Neuronal stem cell (in vitro differentiated cells): ENCODE data around the gene CMSS1.

Experiments used
- DNase-seq: peaks from one replicate; pipeline ENCODE4 v3.0.0-alpha.2; 2013; ENCODE audit warnings: low spot score
- H2AFZ ChIP-seq: one replicate; pipeline ENCODE4 v1.6.1; 2013; ENCODE audit warnings: mild to moderate bottlenecking, low read length, inconsistent platforms
- H2AK5ac ChIP-seq: 2 replicates; pipeline ENCODE4 v1.6.1; 2013; ENCODE audit warnings: low read depth, mild to moderate bottlenecking, inconsistent platforms, low read length, moderate library complexity, mixed read lengths
- H2BK120ac ChIP-seq: 2 replicates; pipeline ENCODE4 v1.6.1; 2013; ENCODE audit warnings: low read depth, mild to moderate bottlenecking, inconsistent platforms, low read length, moderate library complexity, mixed read lengths
- H2BK12ac ChIP-seq: one replicate; pipeline ENCODE4 v1.6.1; 2013; ENCODE audit warnings: low read length, inconsistent platforms
- H2BK15ac ChIP-seq: 2 replicates; pipeline ENCODE4 v1.6.1; 2013; ENCODE audit warnings: mild to moderate bottlenecking, low read length, inconsistent platforms, mixed read lengths
- H2BK5ac ChIP-seq: one replicate; pipeline ENCODE4 v1.6.1; 2013; ENCODE audit warnings: inconsistent platforms, mild to moderate bottlenecking, low read length, moderate library complexity
- H3K14ac ChIP-seq: one replicate; pipeline ENCODE4 v1.6.1; 2013; ENCODE audit warnings: low read length, inconsistent platforms
- H3K18ac ChIP-seq: 2 replicates; pipeline ENCODE4 v1.6.1; 2013; ENCODE audit warnings: low read length, inconsistent platforms
- H3K23ac ChIP-seq: 2 replicates; pipeline ENCODE4 v1.6.1; 2013; ENCODE audit warnings: low read depth, mild to moderate bottlenecking, mixed read lengths, low read length, inconsistent platforms; ENCODE audit not compliant: poor library complexity
- H3K27ac ChIP-seq: replicated peaks from 3 replicates; pipeline ENCODE4 v1.5.1; 2013; ENCODE audit warnings: low read length, inconsistent platforms
- H3K27me3 ChIP-seq, 3 experiments: 2 replicates each; pipeline ENCODE4 v1.6.1; 2013; ENCODE audit warnings: low read length in 3 of 3, mild to moderate bottlenecking in 2 of 3, inconsistent platforms in 1 of 3, low read depth in 1 of 3, mixed read lengths in 1 of 3, moderate library complexity in 1 of 3; ENCODE audit not compliant: control insufficient read depth in 3 of 3, insufficient read depth in 3 of 3
- H3K36me3 ChIP-seq, 2 donors: replicated peaks in 1 of 2; 2 replicates each; pipeline ENCODE4 v1.6.1; 2013; ENCODE audit warnings: low read length in 2 of 2; ENCODE audit not compliant: control insufficient read depth in 2 of 2, insufficient read depth in 2 of 2
- H3K4ac ChIP-seq: 2 replicates; pipeline ENCODE4 v1.6.1; 2013; ENCODE audit warnings: inconsistent platforms, mild to moderate bottlenecking, low read length, moderate library complexity
- H3K4me1 ChIP-seq, 2 donors: 1 replicate in 1 of 2; 2 replicates in 1 of 2; pipeline ENCODE4 v1.6.1; 2013; ENCODE audit warnings: low read length in 2 of 2, low read depth in 1 of 2; ENCODE audit not compliant: control insufficient read depth in 2 of 2, insufficient read depth in 1 of 2
- H3K4me2 ChIP-seq: one replicate; pipeline ENCODE4 v1.6.1; 2013; ENCODE audit warnings: mild to moderate bottlenecking, low read length, inconsistent platforms; ENCODE audit not compliant: insufficient read depth, poor library complexity, severe bottlenecking
- H3K4me3 ChIP-seq, 2 donors: 2 replicates each; pipeline ENCODE4 v1.5.1; 2013; ENCODE audit warnings: low read length in 2 of 2, mild to moderate bottlenecking in 2 of 2, inconsistent platforms in 1 of 2, moderate library complexity in 1 of 2
- H3K79me1 ChIP-seq: one replicate; pipeline ENCODE4 v1.6.1; 2013; ENCODE audit warnings: low read depth, mild to moderate bottlenecking, inconsistent platforms, low read length, moderate library complexity
- H3K9ac ChIP-seq: one replicate; pipeline ENCODE4 v1.6.1; 2013; ENCODE audit warnings: mild to moderate bottlenecking, low read depth, low read length, inconsistent platforms; ENCODE audit not compliant: poor library complexity
- H3K9me3 ChIP-seq, 2 donors: replicated peaks in 1 of 2; 2 replicates each; pipeline versions ENCODE3 to v1.6.1; 2013; ENCODE audit warnings: low read length in 2 of 2, mild to moderate bottlenecking in 2 of 2, inconsistent platforms in 1 of 2, low read depth in 1 of 2, mixed read lengths in 1 of 2, moderate library complexity in 1 of 2; ENCODE audit not compliant: control insufficient read depth in 2 of 2, insufficient read depth in 1 of 2
- H4K8ac ChIP-seq: one replicate; pipeline ENCODE4 v1.6.1; 2013; ENCODE audit warnings: low read depth, mild to moderate bottlenecking, inconsistent platforms, low read length, moderate library complexity
- H4K91ac ChIP-seq: one replicate; pipeline ENCODE4 v1.6.1; 2013; ENCODE audit warnings: low read length, low read depth, mild to moderate bottlenecking, inconsistent platforms; ENCODE audit not compliant: poor library complexity
- WGBS, 2 donors: extraction: QIAGEN DNeasy Blood & Tissue Kit; methylation state at CpG; one replicate each; pipeline ENCODE4 v1.1.7; 2013; ENCODE audit warnings: missing lambda C conversion rate in 2 of 2, mixed read lengths in 1 of 2; ENCODE audit not compliant: insufficient read length in 2 of 2, insufficient replicate concordance in 1 of 2; ENCODE audit errors: extremely low coverage in 2 of 2; 5-methylcytosine and 5-hydroxymethylcytosine counted together

Gene CMSS1

GRCh38 chr3:100164743-100165142 is 347.1 kb downstream of the CMSS1 start:
- WGBS, 2 donors: no CpG with 5 or more reads among the region's 3 CpGs
- no peak overlapping the region for H3K14ac ChIP-seq
- no peak overlapping the region for H3K4me3 ChIP-seq
- H2AK5ac ChIP-seq: no peak overlapping the region
- no peak overlapping the region for H3K18ac ChIP-seq
- H3K27ac ChIP-seq: no peak overlapping the region
- no peak overlapping the region for H4K8ac ChIP-seq
- no peaks in the 10 kb centered on the region for H3K79me1 ChIP-seq
- H3K4ac ChIP-seq: no peak overlapping the region
- H3K4me2 ChIP-seq: no peak overlapping the region
- H3K23ac ChIP-seq: no peak overlapping the region
- no peaks in the 10 kb centered on the region for H3K9me3 ChIP-seq
- no peak for DNase-seq
- no peak overlapping the region for H2BK5ac ChIP-seq
- H2AFZ ChIP-seq: no peak overlapping the region
- H4K91ac ChIP-seq: no peak overlapping the region
- no peaks in the 10 kb centered on the region for H3K4me1 ChIP-seq
- H3K27me3 ChIP-seq: no peaks in the 10 kb centered on the region
- H2BK12ac ChIP-seq: no peak overlapping the region
- H3K9ac ChIP-seq: no peak overlapping the region
- H2BK15ac ChIP-seq: no peak overlapping the region
- no peak overlapping the region for H2BK120ac ChIP-seq
- H3K36me3 ChIP-seq: peaks cover 0 to 9% of the 10 kb centered on the region in 2 donors

DNA sequence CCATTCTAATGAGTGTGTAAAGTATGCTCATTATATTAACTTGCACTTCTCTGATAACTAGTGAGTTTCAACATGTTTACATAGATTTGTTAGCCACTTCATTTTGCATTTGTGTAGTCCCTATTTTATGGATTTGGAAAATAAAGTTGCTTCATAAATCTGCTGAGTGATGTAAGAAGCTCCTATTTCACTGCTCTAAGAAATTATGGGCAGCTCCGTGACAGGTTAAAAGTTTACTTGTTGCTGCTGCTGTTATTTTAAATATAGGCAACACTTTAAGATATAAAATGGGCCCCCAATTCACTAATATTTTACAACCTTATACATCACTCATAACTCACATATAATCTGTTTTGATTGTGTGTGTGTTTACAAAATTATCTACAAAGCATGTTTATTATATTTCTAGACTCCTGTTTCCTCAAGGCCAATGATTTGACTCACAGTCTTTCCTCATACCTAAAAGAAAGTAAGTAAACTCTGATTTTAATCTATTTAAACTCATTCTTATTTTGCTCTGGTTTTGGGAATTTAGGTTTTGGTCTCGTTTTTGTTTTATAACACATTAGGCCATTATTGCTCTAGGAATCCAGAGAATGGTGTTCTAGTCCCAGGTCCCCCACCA is 348.4 kb downstream of the CMSS1 start:
- Histone ChIP-seq H2BK5ac (no peak overlapping the region), H3K9ac (no peak overlapping the region), H3K18ac (no peak overlapping the region), H3K4me3 (no peak overlapping the region), H3K27ac (no peak overlapping the region), H3K4me2 (no peak overlapping the region), H2AFZ (no peak overlapping the region), H3K23ac (no peak overlapping the region), H3K9me3 (no peaks in the 10 kb centered on the region), H4K91ac (no peak overlapping the region), H3K27me3 (no peaks in the 10 kb centered on the region), H3K14ac (no peak overlapping the region), H2BK12ac (no peak overlapping the region), H3K4me1 (no peaks in the 10 kb centered on the region), H2AK5ac (no peak overlapping the region), H4K8ac (no peak overlapping the region), H3K79me1 (no peaks in the 10 kb centered on the region), H3K4ac (no peak overlapping the region), H2BK120ac (no peak overlapping the region), H2BK15ac (no peak overlapping the region), H3K36me3 (peaks cover 0 to 9% of the 10 kb centered on the region in 2 donors)
- no peak for DNase-seq
- no CpG with 5 or more reads among the region's 2 CpGs for WGBS, 2 donors

DNA sequence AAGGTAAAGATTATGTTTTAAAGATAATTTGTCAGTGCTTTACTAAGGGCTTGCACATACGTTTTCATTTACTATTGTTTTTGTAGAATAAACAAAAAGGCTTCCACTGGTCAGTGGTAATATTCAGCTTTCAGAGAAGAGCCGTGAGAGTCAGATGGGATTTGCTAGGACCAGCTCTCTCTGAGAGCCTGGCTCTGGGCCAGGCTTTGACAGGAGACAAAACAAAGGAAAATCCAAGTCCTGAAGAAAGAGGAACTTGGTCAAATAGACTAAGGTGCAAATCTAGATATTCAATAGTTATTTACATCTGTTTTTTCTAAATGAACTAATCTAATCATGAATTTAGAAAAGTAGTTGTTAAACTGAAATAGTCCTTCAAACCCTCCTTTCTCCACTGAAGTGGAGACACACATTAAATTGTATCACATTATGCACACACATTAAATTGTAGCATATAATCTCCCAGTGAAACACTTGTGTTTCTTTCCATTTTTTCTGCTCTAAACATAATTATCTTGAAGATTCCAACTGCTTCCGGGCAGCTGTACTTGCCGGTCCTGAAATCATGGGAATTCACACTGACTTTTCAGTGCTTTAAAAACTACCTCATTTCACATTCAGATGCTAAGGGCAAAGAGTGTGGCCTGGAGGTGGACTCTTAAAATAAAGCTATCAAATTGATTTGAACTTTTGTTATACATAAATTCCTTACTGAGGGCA is 351.7 kb downstream of the CMSS1 start:
- H4K8ac ChIP-seq: no peak overlapping the region
- DNase-seq: no peak
- H3K4ac ChIP-seq: no peak overlapping the region
- H3K9me3 ChIP-seq: no peaks in the 10 kb centered on the region
- no CpG with 5 or more reads among the region's 4 CpGs for WGBS, 2 donors
- H2BK12ac ChIP-seq: no peak overlapping the region
- H3K27ac ChIP-seq: no peak overlapping the region
- no peak overlapping the region for H2AFZ ChIP-seq
- no peak overlapping the region for H3K9ac ChIP-seq
- H3K14ac ChIP-seq: no peak overlapping the region
- no peak overlapping the region for H2AK5ac ChIP-seq
- H3K23ac ChIP-seq: no peak overlapping the region
- H3K27me3 ChIP-seq: no peaks in the 10 kb centered on the region
- H3K4me2 ChIP-seq: no peak overlapping the region
- no peaks in the 10 kb centered on the region for H3K79me1 ChIP-seq
- H2BK5ac ChIP-seq: no peak overlapping the region
- H3K4me1 ChIP-seq: peaks cover 0 to 2% of the 10 kb centered on the region in 2 donors
- no peak overlapping the region for H2BK15ac ChIP-seq
- H3K18ac ChIP-seq: no peak overlapping the region
- peaks cover 2 to 16% of the 10 kb centered on the region in 2 donors for H3K36me3 ChIP-seq
- no peak overlapping the region for H2BK120ac ChIP-seq
- H3K4me3 ChIP-seq: no peak overlapping the region
- no peak overlapping the region for H4K91ac ChIP-seq

DNA sequence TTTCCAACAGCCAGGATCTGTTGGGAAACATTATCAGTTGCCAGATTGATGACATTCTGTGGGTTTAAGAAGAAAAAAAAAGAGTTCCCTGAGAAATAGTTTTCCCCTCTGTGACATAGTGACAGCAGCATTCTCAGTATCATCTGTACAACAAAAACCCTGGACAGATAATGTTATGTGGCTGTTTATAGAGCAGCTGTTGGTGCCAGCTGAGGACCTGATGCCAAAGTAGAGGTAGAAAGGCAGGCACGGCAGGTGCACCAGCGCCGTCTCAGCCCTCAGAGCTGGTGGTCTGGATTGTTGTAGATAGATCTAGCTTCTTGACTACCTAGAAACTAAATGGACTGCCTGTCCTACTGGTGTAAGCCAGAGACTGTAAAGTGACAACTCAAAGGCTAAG is 352.8 kb downstream of the CMSS1 start:
- H4K91ac ChIP-seq: no peak overlapping the region
- no peak overlapping the region for H4K8ac ChIP-seq
- H3K4me1 ChIP-seq: peaks cover 0 to 3% of the 10 kb centered on the region in 2 donors
- H2BK120ac ChIP-seq: no peak overlapping the region
- H3K23ac ChIP-seq: no peak overlapping the region
- no peaks in the 10 kb centered on the region for H3K9me3 ChIP-seq
- H3K4me3 ChIP-seq: no peak overlapping the region
- no peak overlapping the region for H3K9ac ChIP-seq
- no peak overlapping the region for H3K4ac ChIP-seq
- H3K14ac ChIP-seq: no peak overlapping the region
- H3K27ac ChIP-seq: no peak overlapping the region
- no peaks in the 10 kb centered on the region for H3K27me3 ChIP-seq
- peaks cover 2 to 16% of the 10 kb centered on the region in 2 donors for H3K36me3 ChIP-seq
- no peaks in the 10 kb centered on the region for H3K79me1 ChIP-seq
- no peak for DNase-seq
- no peak overlapping the region for H2BK5ac ChIP-seq
- H2BK12ac ChIP-seq: no peak overlapping the region
- no CpG with 5 or more reads among the region's 3 CpGs for WGBS, 2 donors
- H2AFZ ChIP-seq: no peak overlapping the region
- no peak overlapping the region for H2AK5ac ChIP-seq
- no peak overlapping the region for H3K18ac ChIP-seq
- H2BK15ac ChIP-seq: no peak overlapping the region
- H3K4me2 ChIP-seq: no peak overlapping the region
